Peyer's patch (tissue), 4 donors: Measurements from ENCODE around the gene PPFIBP2. TPM values are rescaled to one million over a fixed set of nuclear protein-coding genes. Genes with fewer than 3 reads are reported as not detected.

Experiments used
- DNase-seq, 3 donors: peaks; one replicate each; pipeline ENCODE4 v3.0.0-alpha.2; 2017 to 2019
- H3K27ac ChIP-seq, 4 donors: fragments of 200-600 bp; sonication (generic); one replicate each; pipeline ENCODE4 v1.5.1; 2016 to 2019
- H3K27me3 ChIP-seq, 2 donors: fragments of 200-600 bp; sonication (generic); one replicate each; pipeline ENCODE4 v1.5.1; 2019
- H3K36me3 ChIP-seq, 3 donors: fragments of 200-600 bp; sonication (generic); one replicate each; pipeline ENCODE4 v1.5.1; 2016 to 2019
- H3K4me1 ChIP-seq, 4 donors: fragments of 200-600 bp; sonication (generic); one replicate each; pipeline ENCODE4 v1.5.1; 2016 to 2019
- H3K4me3 ChIP-seq, 4 donors: fragments of 200-600 bp; sonication (generic); 1 replicate in 3 of 4; 2 replicates in 1 of 4; pipeline ENCODE4 v1.5.1; 2016 to 2019; ENCODE audit warnings: mild to moderate bottlenecking in 1 of 4
- H3K9me3 ChIP-seq, 4 donors: fragments of 200-600 bp; sonication (generic); one replicate each; pipeline ENCODE4 v1.5.1; 2016 to 2019; ENCODE audit warnings: mild to moderate bottlenecking in 1 of 4
- POLR2A ChIP-seq, 2 donors: fragments of 450-650 bp; IDR thresholded peaks; one replicate each; pipeline ENCODE4 v1.5.1; 2017; ENCODE audit warnings: antibody characterized with exemption in 2 of 2, mild to moderate bottlenecking in 2 of 2, moderate library complexity in 2 of 2
- total RNA-seq, 4 donors: library from RNA; depleted of rRNA; stranded (reverse); fragments of >200 nt; gene quantifications; one replicate each; pipeline ENCODE4 v1.1.0, GENCODE V29; 2016
- TF ChIP-seq, protein P1 (sequence below), 6 experiments: fragments of 450-650 bp in 4 of 6; fragments of 200-600 bp in 2 of 6; sonication (generic) in 1 of 6; IDR thresholded peaks; one replicate each; pipeline ENCODE4 v1.5.1; 2017 to 2019; ENCODE audit warnings: antibody characterized with exemption in 6 of 6, mild to moderate bottlenecking in 3 of 6, moderate library complexity in 1 of 6

The PPFIBP2 gene
- total RNA-seq, 4 donors from 2014 or later, result 74.6 to 245 (median 148) TPM

DNA sequence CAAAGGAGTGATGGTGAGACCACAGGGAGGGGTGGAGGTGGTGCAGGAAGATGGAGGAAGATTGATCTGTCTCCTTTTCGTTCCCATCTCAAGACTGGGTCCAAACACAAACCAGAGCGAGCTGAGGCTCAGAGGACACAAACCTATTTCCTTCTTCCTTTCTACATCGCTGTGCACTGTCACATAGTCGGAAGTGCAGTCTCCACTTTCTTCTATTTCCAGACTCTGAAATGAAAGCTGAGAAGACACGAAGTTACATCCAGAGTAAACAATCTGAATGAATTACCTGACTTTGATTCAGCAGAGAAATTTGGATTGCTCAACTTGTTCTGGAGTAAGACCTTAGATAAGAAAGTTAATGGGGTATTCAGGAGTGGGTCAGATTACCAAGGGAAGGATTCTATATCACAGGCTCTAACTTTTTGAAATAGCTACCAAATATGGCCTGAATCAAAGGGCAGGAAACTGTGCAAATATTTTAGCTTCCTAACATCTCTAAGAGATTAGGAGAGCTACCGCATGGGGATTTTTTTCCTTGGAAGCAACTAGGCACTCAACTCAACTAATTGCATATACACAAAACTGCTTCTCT is 178.1 kb downstream of the PPFIBP2 start:
- Histone ChIP-seq H3K27me3 (no peaks in the 10 kb centered on the region), H3K27ac (no peak overlapping the region), H3K4me3 (no peak overlapping the region), H3K4me1 (no peaks in the 10 kb centered on the region), H3K36me3 (no peaks in the 10 kb centered on the region), H3K9me3 (no peaks in the 10 kb centered on the region)
- DNase-seq, result no peak
- TF ChIP-seq, protein P1, sequence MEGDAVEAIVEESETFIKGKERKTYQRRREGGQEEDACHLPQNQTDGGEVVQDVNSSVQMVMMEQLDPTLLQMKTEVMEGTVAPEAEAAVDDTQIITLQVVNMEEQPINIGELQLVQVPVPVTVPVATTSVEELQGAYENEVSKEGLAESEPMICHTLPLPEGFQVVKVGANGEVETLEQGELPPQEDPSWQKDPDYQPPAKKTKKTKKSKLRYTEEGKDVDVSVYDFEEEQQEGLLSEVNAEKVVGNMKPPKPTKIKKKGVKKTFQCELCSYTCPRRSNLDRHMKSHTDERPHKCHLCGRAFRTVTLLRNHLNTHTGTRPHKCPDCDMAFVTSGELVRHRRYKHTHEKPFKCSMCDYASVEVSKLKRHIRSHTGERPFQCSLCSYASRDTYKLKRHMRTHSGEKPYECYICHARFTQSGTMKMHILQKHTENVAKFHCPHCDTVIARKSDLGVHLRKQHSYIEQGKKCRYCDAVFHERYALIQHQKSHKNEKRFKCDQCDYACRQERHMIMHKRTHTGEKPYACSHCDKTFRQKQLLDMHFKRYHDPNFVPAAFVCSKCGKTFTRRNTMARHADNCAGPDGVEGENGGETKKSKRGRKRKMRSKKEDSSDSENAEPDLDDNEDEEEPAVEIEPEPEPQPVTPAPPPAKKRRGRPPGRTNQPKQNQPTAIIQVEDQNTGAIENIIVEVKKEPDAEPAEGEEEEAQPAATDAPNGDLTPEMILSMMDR (IDR thresholded peaks at IDR 0.05), result no peak
- TF ChIP-seq POLR2A (IDR thresholded peaks at IDR 0.05), result no peak

DNA sequence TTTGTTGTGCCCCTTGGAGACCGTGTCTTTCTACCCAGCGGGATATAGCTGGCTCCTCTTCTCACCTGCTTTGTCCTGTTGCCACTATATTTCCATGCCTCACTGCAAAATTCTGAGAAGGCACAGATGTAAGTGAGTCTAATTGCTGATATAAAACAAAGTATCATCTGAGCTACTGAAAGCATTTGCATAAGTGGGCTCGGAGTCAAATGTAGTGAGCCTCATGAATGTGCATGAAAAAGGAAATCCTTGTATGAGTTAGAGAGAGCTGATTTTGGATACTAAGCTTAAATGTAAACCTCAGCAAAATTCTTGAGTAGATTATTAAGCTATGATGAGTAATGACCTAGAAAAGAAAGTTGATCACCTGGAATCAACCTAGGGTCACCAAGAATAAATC is 178.6 kb downstream of the PPFIBP2 start:
- TF ChIP-seq POLR2A (IDR thresholded peaks at IDR 0.05), result no peak
- TF ChIP-seq, protein P1 (IDR thresholded peaks at IDR 0.05), result no peak
- H3K27me3 ChIP-seq, result no peaks in the 10 kb centered on the region

DNA sequence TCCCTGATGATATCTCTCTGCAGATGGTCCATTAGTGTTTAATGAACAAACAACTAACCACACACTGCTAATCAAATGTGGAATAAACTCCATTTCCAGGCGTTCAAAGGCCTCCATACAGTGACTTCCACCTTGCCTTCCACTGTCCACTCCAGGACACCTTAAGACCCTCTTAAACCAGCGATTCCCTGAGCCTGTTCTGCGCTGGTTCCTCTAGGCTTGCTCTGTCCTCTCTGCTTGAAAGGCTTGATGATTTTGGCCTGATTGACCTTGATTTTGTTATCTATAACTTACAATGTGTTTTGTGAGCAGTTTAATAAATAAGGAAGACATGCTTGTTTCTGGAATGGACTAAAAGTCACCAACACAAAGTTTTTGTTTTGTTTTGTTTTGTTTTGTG is 180.4 kb downstream of the PPFIBP2 start:
- H3K4me3 ChIP-seq, result no peak overlapping the region
- no peak for DNase-seq
- H3K27ac ChIP-seq, result no peak overlapping the region
- H3K27me3 ChIP-seq, result no peaks in the 10 kb centered on the region
- no peaks in the 10 kb centered on the region for H3K4me1 ChIP-seq
- TF ChIP-seq, protein P1 (IDR thresholded peaks at IDR 0.05), result no peak
- TF ChIP-seq POLR2A (IDR thresholded peaks at IDR 0.05), result no peak
- no peaks in the 10 kb centered on the region for H3K36me3 ChIP-seq
- H3K9me3 ChIP-seq, result no peaks in the 10 kb centered on the region

More for the DNA sequence above, 178.6 kb downstream of the PPFIBP2 start:
- no peak for DNase-seq
- H3K4me3 ChIP-seq, result no peak overlapping the region
- H3K27ac ChIP-seq, result no peak overlapping the region
- no peaks in the 10 kb centered on the region for H3K36me3 ChIP-seq
- no peaks in the 10 kb centered on the region for H3K4me1 ChIP-seq
- no peaks in the 10 kb centered on the region for H3K9me3 ChIP-seq

DNA sequence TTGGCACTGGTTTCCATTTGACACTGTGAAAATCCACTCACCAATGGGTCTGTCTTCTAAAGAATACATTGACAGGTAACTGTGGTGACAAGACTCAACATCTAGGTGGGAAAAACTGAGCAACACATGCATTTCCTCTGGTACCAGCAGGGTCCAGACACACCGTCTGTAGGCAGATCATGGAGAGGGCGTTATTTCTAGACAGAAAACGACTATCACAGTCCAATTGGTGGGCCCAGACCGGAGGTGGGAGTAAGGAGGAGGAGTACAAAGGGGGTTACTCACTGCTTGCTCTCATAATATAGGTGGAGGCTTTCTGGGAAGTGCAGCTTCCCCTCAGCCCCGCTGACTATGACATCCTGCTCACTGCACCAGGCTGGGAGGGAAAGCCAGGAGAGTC is 182.6 kb downstream of the PPFIBP2 start:
- no peak overlapping the region for H3K4me3 ChIP-seq
- TF ChIP-seq, protein P1 (IDR thresholded peaks at IDR 0.05), result no peak
- no peak for TF ChIP-seq POLR2A (IDR thresholded peaks at IDR 0.05)
- H3K9me3 ChIP-seq, result no peaks in the 10 kb centered on the region
- DNase-seq, result no peak
- H3K27me3 ChIP-seq, result no peaks in the 10 kb centered on the region
- no peaks in the 10 kb centered on the region for H3K36me3 ChIP-seq
- no peak overlapping the region for H3K27ac ChIP-seq
- no peaks in the 10 kb centered on the region for H3K4me1 ChIP-seq

Other genes with a start within 250 kb of the PPFIBP2 start
- gene OLFML1, start 28.5 kb upstream of the PPFIBP2 start, total RNA-seq, result 1 to 10 TPM; 2.3 to 8.4 (median 3.2) TPM
- gene CYB5R2, start 159.5 kb downstream of the PPFIBP2 start, total RNA-seq, result 10 to 100 TPM in 1 of 4 donors, 1 to 10 TPM in 2, under 1 TPM in 1; 0.67 to 13.2 (median 2.8) TPM
- gene OVCH2, start 192.5 kb downstream of the PPFIBP2 start, total RNA-seq, result not detected